Smooth muscle cell (in vitro differentiated cells): ENCODE data around the gene PRKCH. TPM values are rescaled to one million over a fixed set of nuclear protein-coding genes. Genes with fewer than 3 reads are reported as not detected.

Source experiments
- DNase-seq: peaks from one replicate; lab custom pipeline; 2025; ENCODE audit not compliant: unreplicated experiment; lab: John Stamatoyannopoulos, UW
- H2AFZ ChIP-seq: fragments of 200-600 bp; sonication (generic); 2 replicates; pipeline ENCODE4 v1.6.0; 2016; ENCODE audit warnings: antibody characterized with exemption, low read depth, mild to moderate bottlenecking
- H3F3A ChIP-seq: fragments of 200-600 bp; sonication (generic); 2 replicates; pipeline ENCODE4 v1.6.0; 2017; ENCODE audit warnings: antibody characterized with exemption, low read depth
- H3K27ac ChIP-seq: fragments of 200-600 bp; sonication (generic); 2 replicates; pipeline ENCODE4 v1.5.1; 2016; ENCODE audit warnings: low read depth, mild to moderate bottlenecking
- H3K27me3 ChIP-seq: fragments of 200-600 bp; sonication (generic); 2 replicates; pipeline ENCODE4 v1.6.1; 2016; ENCODE audit warnings: low read depth, mild to moderate bottlenecking
- H3K36me3 ChIP-seq: fragments of 200-600 bp; sonication (generic); 2 replicates; pipeline ENCODE4 v1.5.1; 2016; ENCODE audit warnings: low read depth
- H3K4me1 ChIP-seq: fragments of 200-600 bp; sonication (generic); 2 replicates; pipeline ENCODE4 v1.5.1; 2016; ENCODE audit warnings: low read depth
- H3K4me2 ChIP-seq: fragments of 200-600 bp; sonication (generic); 2 replicates; pipeline ENCODE4 v1.6.0; 2016; ENCODE audit warnings: mild to moderate bottlenecking
- H3K4me3 ChIP-seq: fragments of 200-600 bp; sonication (generic); 2 replicates; pipeline ENCODE4 v1.5.1; 2016; ENCODE audit warnings: mild to moderate bottlenecking
- H3K79me2 ChIP-seq: fragments of 200-600 bp; sonication (generic); 2 replicates; pipeline ENCODE4 v1.6.0; 2016; ENCODE audit warnings: low read depth, mild to moderate bottlenecking
- H3K9ac ChIP-seq: fragments of 200-600 bp; sonication (generic); 2 replicates; pipeline ENCODE4 v1.6.0; 2016; ENCODE audit warnings: low read depth
- H3K9me3 ChIP-seq: fragments of 200-600 bp; sonication (generic); replicated peaks from 2 replicates; pipeline ENCODE4 v1.5.1; 2016; ENCODE audit warnings: low read depth
- H4K20me1 ChIP-seq: fragments of 200-600 bp; sonication (generic); 2 replicates; pipeline ENCODE4 v1.6.0; 2016; ENCODE audit warnings: low read depth
- CTCF ChIP-seq: fragments of 200-600 bp; sonication (generic); IDR thresholded peaks from 2 replicates; pipeline ENCODE4 v1.5.1; 2017; ENCODE audit warnings: borderline replicate concordance, mild to moderate bottlenecking, antibody characterized with exemption; ENCODE audit not compliant: insufficient read depth, poor library complexity, severe bottlenecking
- WGBS: methylation state at CpG from one replicate; pipeline ENCODE4 v1.1.7; 2016; ENCODE audit warnings: low lambda C conversion rate; 5-methylcytosine and 5-hydroxymethylcytosine counted together
- polyA plus RNA-seq: library from polyadenylated mRNA; unstranded; fragments of >200 nt; fragmentation: Nextera tagmentation; extraction: Ambion mirVana; gene quantifications from 2 replicates; pipeline ENCODE4 v1.2.1, GENCODE V29; 2016
- total RNA-seq: library from RNA; depleted of rRNA; stranded (reverse); fragments of >200 nt; gene quantifications from 2 replicates; pipeline ENCODE4 v1.2.3, GENCODE V29; 2014

The PRKCH gene
- total and polyA plus RNA-seq, 2 experiments from 2014 or later = 1.5 to 7.6 TPM

- Histone ChIP-seq H3K27ac (peak overlapping the region; percentile 99), H3K9me3 (no peaks in the 10 kb centered on the region), H4K20me1 (no peaks in the 10 kb centered on the region), H3K27me3 (no peaks in the 10 kb centered on the region), H3K9ac (no peak overlapping the region), H2AFZ (no peak overlapping the region), H3F3A (peaks cover 42% of the 10 kb centered on the region), H3K79me2 (no peaks in the 10 kb centered on the region), H3K4me2 (no peak overlapping the region), H3K4me1 (peaks cover 52% of the 10 kb centered on the region), H3K4me3 (no peak overlapping the region), H3K36me3 (no peaks in the 10 kb centered on the region)
- 77% methylated on average over 2 of the region's 2 CpGs for WGBS
- DNase-seq = no peak
- no peak for TF ChIP-seq CTCF
Observed at GRCh38 chr14:61571917-61572316, 250.5 kb downstream of the PRKCH start.

- peaks cover 45% of the 10 kb centered on the region for H3K4me1 ChIP-seq
- no peaks in the 10 kb centered on the region for H3K79me2 ChIP-seq
- H3K4me3 ChIP-seq = no peak overlapping the region
- DNase-seq = no peak
- H3K27ac ChIP-seq = peak overlapping the region; percentile 85
- H2AFZ ChIP-seq = no peak overlapping the region
- H3K9me3 ChIP-seq = no peaks in the 10 kb centered on the region
- no peaks in the 10 kb centered on the region for H3K27me3 ChIP-seq
- H3F3A ChIP-seq = peaks cover 46% of the 10 kb centered on the region
- peak overlapping the region; percentile 40 for H3K4me2 ChIP-seq
- peak overlapping the region; percentile 14 for H3K9ac ChIP-seq
- no peaks in the 10 kb centered on the region for H4K20me1 ChIP-seq
- TF ChIP-seq CTCF = no peak
- 37% methylated on average over 3 of the region's 3 CpGs for WGBS
- no peaks in the 10 kb centered on the region for H3K36me3 ChIP-seq
Observed at GRCh38 chr14:61573321-61573720, 251.9 kb downstream of the PRKCH start.

DNA sequence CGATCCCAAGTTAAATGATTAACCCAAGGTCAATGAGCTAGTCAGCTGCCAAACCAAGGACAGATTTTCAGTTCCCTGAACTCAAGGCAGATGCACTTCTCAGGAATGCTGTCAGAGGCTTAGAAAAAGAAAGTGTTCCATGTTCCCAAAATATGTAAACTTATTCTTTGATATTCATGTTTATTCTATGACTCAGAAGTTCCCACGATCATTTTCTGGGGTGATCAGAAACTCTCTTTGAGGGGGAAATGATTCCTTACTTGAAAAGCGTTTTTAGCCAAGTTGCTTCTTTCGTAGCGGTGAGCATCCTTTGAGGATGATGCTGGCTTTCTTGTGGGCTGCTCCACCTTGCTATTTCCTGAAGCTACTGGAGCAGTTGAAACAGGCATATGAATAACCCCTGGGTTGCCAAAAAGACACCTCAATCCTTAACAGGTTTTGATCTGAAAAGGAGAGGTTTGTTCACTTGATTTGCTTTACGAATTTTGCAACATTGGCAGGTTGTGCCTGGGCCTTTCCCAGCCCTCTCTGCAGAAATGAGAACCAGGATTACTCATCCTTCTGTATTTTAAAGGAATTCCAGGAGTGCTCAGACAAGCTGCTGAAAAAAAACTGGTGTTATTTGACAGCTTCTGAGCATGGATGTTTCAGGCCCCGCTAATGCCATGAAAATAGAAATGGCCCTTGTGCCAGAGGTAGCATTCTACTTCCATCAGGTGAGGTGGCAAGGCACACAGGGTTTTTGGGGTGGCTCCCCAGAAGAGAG lies 252.6 kb downstream of the PRKCH start:
- no peaks in the 10 kb centered on the region for H3K79me2 ChIP-seq
- H4K20me1 ChIP-seq = no peaks in the 10 kb centered on the region
- H3K27me3 ChIP-seq = no peaks in the 10 kb centered on the region
- no peaks in the 10 kb centered on the region for H3K36me3 ChIP-seq
- TF ChIP-seq CTCF = no peak
- no peak overlapping the region for H3K4me3 ChIP-seq
- WGBS = 59% methylated on average over 7 of the region's 7 CpGs
- no peak for DNase-seq
- peak overlapping the region; percentile 14 for H3K9ac ChIP-seq
- H2AFZ ChIP-seq = no peak overlapping the region
- no peaks in the 10 kb centered on the region for H3K9me3 ChIP-seq
- H3K27ac ChIP-seq = peak overlapping the region; percentile 85
- H3K4me1 ChIP-seq = peaks cover 45% of the 10 kb centered on the region
- peak overlapping the region; percentile 40 for H3K4me2 ChIP-seq
- peaks cover 44% of the 10 kb centered on the region for H3F3A ChIP-seq

DNA sequence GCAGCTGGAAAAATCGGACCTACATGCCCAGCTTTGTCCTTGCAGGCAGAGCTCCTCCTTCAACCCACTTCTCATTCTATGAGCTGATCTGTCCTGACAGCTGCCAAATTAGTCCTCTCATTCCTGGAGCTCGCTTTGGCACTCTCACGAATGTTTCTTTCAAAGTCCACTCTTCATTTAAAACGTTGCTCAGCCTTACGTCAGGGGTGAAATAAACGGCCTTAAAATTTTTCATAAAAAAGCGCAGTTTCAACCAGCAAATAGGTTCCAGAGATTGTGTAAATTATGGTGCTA lies 253.1 kb downstream of the PRKCH start:
- H4K20me1 ChIP-seq = no peaks in the 10 kb centered on the region
- H3K27me3 ChIP-seq = no peaks in the 10 kb centered on the region
- H3K4me2 ChIP-seq = peak overlapping the region; percentile 2
- no peak overlapping the region for H2AFZ ChIP-seq
- H3K9me3 ChIP-seq = no peaks in the 10 kb centered on the region
- H3K9ac ChIP-seq = no peak overlapping the region
- no peaks in the 10 kb centered on the region for H3K36me3 ChIP-seq
- H3K4me1 ChIP-seq = peaks cover 41% of the 10 kb centered on the region
- no peak for TF ChIP-seq CTCF
- 64% methylated on average over 7 of the region's 7 CpGs for WGBS
- no peak for DNase-seq
- no peaks in the 10 kb centered on the region for H3K79me2 ChIP-seq
- peak overlapping the region; percentile 85 for H3K27ac ChIP-seq
- H3K4me3 ChIP-seq = no peak overlapping the region
- peaks cover 39% of the 10 kb centered on the region for H3F3A ChIP-seq
